ENCODE results near the gene KCNG2. TPM values are rescaled to one million over a fixed set of nuclear protein-coding genes. Genes with fewer than 3 reads are reported as not detected.
"Not testable (repeated sequence)": the region's sequence is repeated elsewhere in the genome, so short reads cannot be mapped to it uniquely, and the experiment has no call there.

KCNG2 gene
- total RNA-seq, 1 donor from 2014 or later = not detected

DNA sequence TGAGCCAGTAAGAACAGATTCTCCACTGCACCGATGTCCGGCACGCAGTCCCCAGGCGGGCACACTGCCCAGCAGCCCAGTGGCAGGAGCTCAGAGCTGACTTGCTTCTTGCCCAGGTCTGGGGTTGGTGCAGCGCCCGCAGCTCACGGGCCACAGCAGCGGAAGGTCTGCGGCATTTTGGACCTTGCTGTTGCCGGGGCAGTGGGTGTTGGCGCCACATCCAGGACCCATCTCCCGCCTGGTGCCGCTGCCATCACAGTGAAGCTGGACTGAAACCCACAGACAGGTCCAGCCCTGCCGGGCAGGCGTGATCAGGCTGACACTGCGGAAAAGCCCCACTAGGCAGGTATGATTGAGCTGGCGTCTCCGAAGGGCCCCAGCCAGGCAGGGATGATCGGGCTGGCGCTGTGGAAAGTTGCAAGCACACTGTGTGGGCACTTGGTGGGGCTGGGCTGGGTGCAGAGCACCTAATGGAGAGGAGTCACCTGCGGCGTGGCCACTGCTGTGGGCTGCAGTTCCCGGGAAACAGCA, 78.3 kb downstream of the KCNG2 start:
- Mint-ChIP-seq H3K4me1 (ENCODE audit: low read depth) (no peaks in the 10 kb centered on the region), H3K27ac (no peak overlapping the region), H3K27me3 (peaks cover 13% of the 10 kb centered on the region), H3K4me3 (ENCODE audit: low read depth) (no peak overlapping the region), H3K36me3 (ENCODE audit: insufficient read depth) (no peaks in the 10 kb centered on the region), H3K9me3 (ENCODE audit: low read depth) (peaks cover 5% of the 10 kb centered on the region)
- TF ChIP-seq, protein P1, sequence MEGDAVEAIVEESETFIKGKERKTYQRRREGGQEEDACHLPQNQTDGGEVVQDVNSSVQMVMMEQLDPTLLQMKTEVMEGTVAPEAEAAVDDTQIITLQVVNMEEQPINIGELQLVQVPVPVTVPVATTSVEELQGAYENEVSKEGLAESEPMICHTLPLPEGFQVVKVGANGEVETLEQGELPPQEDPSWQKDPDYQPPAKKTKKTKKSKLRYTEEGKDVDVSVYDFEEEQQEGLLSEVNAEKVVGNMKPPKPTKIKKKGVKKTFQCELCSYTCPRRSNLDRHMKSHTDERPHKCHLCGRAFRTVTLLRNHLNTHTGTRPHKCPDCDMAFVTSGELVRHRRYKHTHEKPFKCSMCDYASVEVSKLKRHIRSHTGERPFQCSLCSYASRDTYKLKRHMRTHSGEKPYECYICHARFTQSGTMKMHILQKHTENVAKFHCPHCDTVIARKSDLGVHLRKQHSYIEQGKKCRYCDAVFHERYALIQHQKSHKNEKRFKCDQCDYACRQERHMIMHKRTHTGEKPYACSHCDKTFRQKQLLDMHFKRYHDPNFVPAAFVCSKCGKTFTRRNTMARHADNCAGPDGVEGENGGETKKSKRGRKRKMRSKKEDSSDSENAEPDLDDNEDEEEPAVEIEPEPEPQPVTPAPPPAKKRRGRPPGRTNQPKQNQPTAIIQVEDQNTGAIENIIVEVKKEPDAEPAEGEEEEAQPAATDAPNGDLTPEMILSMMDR (IDR thresholded peaks at IDR 0.05; ENCODE audit: unreplicated experiment) = no peak
- DNase-seq (ENCODE audit: low spot score, unreplicated experiment) = no peak

DNA sequence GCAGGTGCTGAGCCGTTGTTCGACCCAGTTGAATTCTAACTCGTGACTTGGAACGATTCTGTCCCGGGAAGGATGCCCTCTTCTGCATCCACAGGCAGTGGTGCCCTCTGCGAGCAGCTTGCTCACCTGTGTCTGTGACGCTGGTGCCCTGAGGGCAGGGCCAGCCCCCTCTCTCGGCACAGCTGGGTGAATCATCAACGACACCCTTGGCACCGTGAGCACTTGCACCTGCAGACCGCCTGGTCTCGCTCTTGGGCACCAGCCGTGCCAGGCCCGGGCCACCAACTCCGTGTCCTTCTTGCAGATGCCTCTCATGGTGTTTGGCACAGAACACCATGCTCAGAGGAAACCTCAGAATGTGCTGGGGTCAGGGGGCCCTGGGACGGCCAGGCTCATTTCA, 78.8 kb downstream of the KCNG2 start:
- no peaks in the 10 kb centered on the region for H3K4me1 Mint-ChIP-seq (ENCODE audit: low read depth)
- DNase-seq (ENCODE audit: low spot score, unreplicated experiment) = no peak
- H3K36me3 Mint-ChIP-seq (ENCODE audit: insufficient read depth) = no peaks in the 10 kb centered on the region
- TF ChIP-seq, protein P1 (IDR thresholded peaks at IDR 0.05; ENCODE audit: unreplicated experiment) = no peak
- no peak overlapping the region for H3K4me3 Mint-ChIP-seq (ENCODE audit: low read depth)
- H3K27ac Mint-ChIP-seq = no peak overlapping the region
- H3K9me3 Mint-ChIP-seq (ENCODE audit: low read depth) = peaks cover 5% of the 10 kb centered on the region
- H3K27me3 Mint-ChIP-seq = peaks cover 13% of the 10 kb centered on the region

DNA sequence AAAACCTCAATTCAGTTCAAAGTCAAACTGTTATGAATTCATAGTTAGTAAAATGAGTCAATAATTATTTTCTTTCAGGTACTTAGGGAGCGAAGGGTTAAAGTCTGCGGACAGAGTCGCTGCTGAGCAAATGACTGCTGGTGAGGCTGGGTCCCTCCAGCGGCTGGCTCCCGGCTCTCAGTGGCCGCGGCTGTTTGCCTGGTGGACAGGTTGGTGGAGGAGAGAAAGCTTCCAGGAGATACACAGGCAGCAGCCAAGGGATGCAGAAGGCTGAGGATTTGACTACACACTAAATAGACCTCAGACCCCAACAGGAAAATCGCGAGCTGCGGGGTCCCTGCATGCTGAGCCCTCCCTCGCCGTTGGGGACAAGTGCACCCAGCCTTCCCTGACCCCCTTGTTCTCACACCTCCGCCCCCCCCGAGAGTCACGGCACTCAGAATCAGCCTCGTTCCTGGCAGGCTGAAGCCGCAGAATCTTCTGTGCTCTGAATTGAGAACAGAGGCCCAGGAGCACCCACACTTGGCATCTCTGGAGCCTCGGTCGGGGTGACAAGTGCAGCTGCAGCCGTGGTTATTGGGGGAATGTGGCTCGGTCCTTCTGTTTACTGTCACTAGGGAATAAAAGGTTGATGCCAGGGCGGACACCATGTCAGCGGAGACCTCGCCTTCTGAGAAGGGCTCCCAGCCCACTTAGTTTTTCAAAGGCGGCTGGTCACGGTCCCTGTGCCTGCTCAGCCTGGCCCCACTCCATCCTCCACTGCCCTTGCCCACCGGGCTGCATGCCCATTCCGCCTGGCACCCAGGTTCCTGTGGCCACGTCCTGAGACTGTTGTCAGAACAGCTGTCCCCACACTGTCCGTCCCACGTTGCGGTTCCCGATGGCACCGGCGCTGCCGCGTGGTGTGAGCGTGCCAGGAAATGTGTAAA, 79.7 kb downstream of the KCNG2 start:
- Mint-ChIP-seq H3K27ac (no peak overlapping the region), H3K9me3 (ENCODE audit: low read depth) (peaks cover 5% of the 10 kb centered on the region)
- no peak for DNase-seq (ENCODE audit: low spot score, unreplicated experiment)

DNA sequence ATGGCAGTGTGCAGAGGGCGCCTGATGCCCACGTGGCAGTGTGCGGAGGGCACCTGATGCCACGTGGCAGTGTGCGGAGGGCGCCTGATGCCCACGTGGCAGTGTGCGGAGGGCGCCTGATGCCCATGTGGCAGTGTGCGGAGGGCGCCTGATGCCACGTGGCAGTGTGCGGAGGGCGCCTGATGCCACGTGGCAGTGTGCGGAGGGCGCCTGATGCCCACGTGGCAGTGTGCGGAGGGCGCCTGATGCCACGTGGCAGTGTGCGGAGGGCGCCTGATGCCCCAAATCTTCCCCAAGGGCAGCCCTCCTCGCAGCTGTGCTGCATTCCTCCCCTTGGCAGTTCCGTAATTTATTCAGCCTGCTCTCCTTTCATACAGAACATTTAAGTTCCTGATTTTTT, 80.5 kb downstream of the KCNG2 start:
- DNase-seq (ENCODE audit: low spot score, unreplicated experiment); H3K36me3 Mint-ChIP-seq (ENCODE audit: insufficient read depth); H3K4me1 Mint-ChIP-seq (ENCODE audit: low read depth); H3K4me3 Mint-ChIP-seq (ENCODE audit: low read depth); H3K27ac Mint-ChIP-seq; H3K9me3 Mint-ChIP-seq (ENCODE audit: low read depth): not testable (repeated sequence)
- H3K27me3 Mint-ChIP-seq = peaks cover 13% of the 10 kb centered on the region

More for the DNA sequence above, 79.7 kb downstream of the KCNG2 start:
- Mint-ChIP-seq H3K27me3 (peaks cover 13% of the 10 kb centered on the region), H3K4me1 (ENCODE audit: low read depth) (no peaks in the 10 kb centered on the region), H3K4me3 (ENCODE audit: low read depth) (no peak overlapping the region), H3K36me3 (ENCODE audit: insufficient read depth) (no peaks in the 10 kb centered on the region)
- TF ChIP-seq, protein P1 (IDR thresholded peaks at IDR 0.05; ENCODE audit: unreplicated experiment) = no peak

DNA sequence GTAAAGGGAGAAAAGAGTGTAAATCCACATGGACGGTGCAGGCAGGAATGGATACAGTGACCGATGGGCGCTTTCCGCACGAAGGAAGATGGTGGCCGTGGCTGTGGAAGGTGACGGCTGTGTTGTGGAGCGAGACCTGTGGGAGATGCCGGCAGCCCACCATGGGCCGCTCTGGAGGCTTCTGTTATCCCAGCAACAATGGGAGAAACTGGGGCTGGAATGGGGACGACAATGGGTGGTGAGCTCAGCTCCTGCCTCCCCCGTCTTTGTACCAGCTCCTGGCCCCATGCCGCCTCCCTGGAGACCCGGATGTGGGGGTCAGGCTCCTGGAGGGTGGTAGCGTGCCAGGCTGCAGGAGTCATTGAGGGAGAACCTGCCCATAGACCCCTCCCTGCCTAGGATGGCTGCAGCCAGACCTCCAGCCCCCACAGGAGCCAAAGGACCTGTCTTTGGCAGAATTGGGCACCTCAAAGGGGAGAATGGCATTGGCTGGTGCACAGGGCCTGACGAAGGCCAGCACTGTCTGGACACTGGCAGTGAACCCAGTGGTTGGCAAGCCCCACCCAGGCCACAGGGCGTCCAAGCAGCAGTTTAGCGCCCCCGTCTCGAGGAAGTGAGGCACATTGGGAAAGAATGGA, 81.1 kb downstream of the KCNG2 start:
- TF ChIP-seq, protein P1 (IDR thresholded peaks at IDR 0.05; ENCODE audit: unreplicated experiment) = no peak
- no peak for DNase-seq (ENCODE audit: low spot score, unreplicated experiment)
- H3K36me3 Mint-ChIP-seq (ENCODE audit: insufficient read depth) = no peaks in the 10 kb centered on the region
- no peak overlapping the region for H3K27ac Mint-ChIP-seq
- peaks cover 5% of the 10 kb centered on the region for H3K9me3 Mint-ChIP-seq (ENCODE audit: low read depth)
- H3K4me1 Mint-ChIP-seq (ENCODE audit: low read depth) = no peaks in the 10 kb centered on the region
- peaks cover 13% of the 10 kb centered on the region for H3K27me3 Mint-ChIP-seq
- H3K4me3 Mint-ChIP-seq (ENCODE audit: low read depth) = no peak overlapping the region
